ENCODE results near the gene ABCG8.

Gene ABCG8

DNA sequence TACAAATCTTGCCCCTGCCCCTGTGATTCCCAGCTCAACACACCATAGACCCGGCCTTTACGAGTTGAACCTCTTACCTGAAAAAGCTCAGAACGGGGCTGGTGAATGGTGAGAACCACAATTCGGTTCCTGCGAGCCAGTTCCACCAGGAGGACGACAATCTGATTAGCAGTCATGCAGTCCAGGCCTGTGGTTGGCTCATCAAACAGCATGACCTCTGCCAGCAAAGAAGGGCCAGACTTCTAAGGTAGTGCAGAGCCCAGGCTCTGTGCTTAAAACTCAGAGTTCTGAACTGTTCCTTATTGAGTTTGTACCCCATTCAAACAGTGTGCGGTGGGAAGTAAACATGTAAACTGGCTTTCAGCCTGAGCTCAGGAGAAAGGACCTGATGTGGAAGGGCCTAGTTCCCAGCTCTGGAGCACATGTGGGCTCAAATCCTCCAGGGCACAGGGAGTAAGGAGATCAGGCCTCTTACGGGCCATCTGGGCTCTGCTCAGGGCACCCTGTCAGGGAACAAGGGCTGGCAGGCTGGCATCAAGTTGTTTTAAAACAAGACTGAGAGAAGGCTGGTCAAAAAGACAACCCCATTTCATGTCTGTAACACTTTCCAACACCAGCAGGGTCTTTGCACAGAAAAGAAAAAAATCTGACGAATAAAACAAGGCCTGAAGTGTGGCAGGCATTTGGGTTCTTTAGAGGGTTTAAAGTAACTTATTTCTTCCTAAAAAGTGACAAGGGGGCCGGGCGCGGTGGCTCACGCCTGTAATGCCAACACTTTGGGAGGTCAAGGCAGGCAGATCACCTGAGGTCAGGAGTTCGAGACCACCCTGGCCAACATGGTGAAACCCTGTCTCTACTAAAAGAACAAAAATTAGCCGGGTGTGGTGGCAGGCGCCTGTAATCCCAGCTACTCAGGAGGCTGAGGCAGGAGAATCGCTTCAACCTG lies 12.2 kb upstream of the ABCG8 start:
- DNase-seq: no peak

DNA sequence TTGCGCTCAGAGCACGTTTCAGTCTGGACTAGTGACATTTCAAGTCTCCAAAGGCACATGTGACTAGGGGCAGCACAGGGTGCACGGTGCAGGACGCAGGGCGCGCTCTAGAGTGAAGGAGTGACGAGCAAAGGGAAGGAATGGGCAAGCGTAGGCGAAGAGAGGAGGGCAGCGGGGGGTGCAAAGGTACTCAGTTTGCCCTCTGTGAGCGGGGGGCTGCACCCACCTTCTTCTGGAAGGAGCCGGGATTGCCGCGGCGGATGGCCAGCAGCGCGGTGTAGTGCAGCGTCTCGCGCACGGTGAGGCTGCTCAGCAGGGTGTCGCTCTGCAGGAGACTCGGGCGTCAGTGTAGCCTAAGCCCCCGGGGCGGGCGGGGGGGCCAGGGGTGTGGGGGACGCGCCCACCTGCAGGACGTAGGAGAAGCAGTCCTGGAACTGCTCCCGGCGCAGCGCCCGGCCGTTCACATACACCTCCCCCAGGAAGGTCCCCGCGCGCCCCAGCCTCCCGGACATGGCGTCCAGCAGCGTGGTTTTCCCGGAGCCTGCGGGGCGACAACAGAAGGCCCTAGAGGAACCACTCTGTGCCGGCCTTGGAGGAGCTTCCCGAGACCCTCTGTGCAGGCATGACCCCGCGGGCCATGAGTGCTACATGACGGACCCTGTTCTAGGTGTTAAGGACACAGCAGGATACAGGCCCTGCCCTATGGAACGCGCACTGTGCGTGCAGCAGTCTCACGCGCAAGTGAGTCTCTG lies 7.1 kb upstream of the ABCG8 start:
- no peak for DNase-seq

- DNase-seq: no peak
Observed at GRCh38 chr2:43832457-43832856, 6.3 kb upstream of the ABCG8 start.

DNA sequence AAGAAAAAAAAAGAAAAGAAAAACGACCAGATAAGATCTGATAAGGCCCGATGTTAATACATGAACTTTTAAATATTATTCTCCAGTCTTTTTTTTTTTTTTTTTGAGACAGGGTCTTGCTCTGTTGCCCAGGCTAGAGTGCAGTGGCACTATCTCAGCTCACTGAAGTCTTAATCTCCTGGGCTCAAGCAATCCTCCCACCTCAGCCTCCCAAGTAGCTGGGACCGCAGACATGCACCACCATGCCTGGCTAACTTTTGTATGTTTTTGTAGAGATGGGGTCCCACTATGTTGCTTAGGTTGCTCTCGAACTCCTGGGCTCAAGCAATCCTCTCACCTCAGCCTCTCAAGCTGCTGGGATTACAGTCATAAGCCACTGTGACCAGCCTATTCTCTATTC lies 1.7 kb upstream of the ABCG8 start:
- no peak for DNase-seq

- DNase-seq: no peak
Observed at GRCh38 chr2:43837831-43838559, 776 bp upstream of the ABCG8 start.

- no peak for DNase-seq
Observed at GRCh38 chr2:43839776-43840564, 1.2 kb downstream of the ABCG8 start.

GRCh38 chr2:43840965-43841364 lies 2.2 kb downstream of the ABCG8 start:
- DNase-seq: no peak

GRCh38 chr2:43841949-43842865 lies 3.4 kb downstream of the ABCG8 start:
- DNase-seq: no peak

DNA sequence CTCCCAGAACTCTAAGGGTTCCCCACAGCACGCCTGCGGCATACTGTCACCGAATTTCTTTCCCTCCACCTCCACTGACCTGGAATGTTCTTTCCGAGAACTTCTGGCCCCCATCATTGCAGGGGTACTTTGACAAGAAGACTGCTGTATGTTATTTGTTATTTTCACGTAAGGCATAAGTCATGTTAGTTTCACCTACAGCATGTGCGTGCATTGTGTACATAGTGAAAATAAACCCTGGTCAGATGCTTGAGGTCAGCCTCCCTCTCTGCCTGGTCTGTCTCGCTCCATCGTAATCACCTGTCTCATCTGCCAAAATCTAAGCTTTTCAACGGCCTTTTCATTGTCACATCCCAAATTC lies 4.1 kb downstream of the ABCG8 start:
- no peak for DNase-seq

DNA sequence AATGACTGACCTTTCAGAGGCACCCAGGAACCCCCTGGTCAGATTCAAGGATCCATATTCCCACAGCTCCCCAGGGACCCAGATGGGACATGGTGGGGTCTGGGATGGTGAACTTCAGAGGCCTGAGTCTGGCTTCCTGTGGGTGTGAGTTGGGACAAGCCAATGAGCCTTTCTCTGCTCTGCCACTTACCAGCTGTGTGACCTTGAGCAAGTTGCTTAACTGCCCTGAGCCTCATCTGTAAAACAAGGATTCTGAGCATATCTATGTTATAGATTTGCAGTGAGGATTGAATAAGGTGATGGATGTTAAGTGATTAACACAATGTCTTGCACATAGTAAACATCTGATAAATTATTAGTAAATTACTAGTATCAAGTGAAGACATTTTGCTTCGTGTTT lies 6.4 kb downstream of the ABCG8 start:
- no peak for DNase-seq

GRCh38 chr2:43846140-43846793 lies 7.5 kb downstream of the ABCG8 start:
- DNase-seq: no peak

DNA sequence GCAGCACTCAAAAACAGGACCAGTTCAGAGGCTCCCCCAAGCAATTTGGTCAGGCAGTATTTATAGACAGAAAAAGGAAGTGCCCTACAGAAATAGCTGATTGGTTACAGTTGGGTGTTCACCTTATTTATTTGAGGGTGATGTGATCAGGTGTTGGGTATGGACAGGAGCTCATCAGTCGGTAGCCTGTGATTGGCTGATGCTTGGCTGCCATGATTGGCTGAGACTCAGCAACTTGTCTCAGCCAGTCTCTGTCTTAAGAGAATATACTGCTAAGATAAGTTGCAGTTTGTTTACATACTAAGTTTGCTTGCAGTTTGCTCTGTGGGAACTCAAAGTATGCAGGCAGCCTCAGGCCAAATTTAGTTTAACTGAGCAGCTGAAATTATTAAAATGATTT lies 9.4 kb downstream of the ABCG8 start:
- no peak for DNase-seq

GRCh38 chr2:43851011-43851980 lies 12.5 kb downstream of the ABCG8 start:
- no peak for DNase-seq

DNA sequence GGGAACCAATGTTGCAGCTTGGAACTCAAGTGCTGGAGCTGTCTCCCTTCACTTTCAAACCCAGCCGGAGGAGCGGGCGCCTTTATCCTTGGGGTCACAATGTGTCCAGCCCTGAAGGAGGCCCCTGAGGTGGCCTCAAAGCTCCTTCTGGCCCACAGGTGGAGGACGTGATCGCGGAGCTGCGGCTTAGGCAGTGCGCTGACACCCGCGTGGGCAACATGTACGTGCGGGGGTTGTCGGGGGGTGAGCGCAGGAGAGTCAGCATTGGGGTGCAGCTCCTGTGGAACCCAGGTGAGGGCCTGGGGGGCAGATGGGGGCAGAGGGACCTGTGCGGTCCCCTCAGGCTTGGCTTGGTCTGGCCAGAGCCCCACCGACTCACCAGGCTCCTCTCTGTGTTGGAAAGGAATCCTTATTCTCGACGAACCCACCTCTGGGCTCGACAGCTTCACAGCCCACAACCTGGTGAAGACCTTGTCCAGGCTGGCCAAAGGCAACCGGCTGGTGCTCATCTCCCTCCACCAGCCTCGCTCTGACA lies 13.5 kb downstream of the ABCG8 start:
- no peak for DNase-seq

DNA sequence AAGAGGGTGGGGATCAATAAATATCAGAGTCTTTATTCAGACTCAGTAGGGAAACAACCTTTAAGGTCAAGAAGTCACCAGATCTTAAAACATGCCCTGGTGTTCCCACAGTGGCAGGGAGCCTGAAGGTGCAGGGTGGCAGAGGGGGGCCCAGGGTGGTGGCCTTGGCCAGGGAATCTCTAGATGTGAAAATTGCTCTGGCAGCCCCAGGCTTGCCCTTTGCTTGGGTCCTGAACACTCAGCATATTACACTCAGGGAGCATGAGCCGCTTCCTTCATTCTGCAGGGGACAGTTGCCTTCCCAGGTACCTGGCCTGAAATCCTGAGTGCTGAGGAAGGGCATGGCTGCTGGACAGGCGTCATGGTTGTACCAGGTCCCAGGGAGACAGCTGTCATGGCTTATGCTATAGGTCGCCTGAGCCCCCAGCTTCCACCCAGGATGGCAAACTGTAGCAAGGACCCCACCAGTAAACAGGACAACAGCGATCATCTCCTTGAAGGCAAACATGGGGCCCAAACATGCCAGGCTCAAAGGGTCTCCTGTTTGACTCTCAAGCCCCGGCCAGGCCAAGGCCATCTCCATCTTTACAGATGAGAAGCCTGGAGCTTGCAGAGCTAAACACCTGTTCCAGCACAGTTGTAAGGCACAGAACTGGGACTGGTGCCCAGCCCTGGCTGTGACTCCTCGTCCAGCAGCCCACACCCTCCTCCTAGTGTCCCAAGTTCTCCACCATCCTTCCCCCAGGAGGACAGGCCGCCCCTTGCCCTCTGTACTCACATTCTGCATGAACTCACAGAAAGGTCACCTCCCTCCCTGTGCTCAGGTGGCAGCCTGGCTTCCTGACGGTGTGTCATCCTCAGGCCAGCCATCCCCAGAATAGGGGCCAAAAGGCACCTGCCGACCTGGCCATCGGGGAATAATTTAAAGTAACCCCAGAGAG lies 14.6 kb downstream of the ABCG8 start:
- no peak for DNase-seq

- DNase-seq: no peak
Observed at GRCh38 chr2:43854671-43855070, 15.9 kb downstream of the ABCG8 start.

DNA sequence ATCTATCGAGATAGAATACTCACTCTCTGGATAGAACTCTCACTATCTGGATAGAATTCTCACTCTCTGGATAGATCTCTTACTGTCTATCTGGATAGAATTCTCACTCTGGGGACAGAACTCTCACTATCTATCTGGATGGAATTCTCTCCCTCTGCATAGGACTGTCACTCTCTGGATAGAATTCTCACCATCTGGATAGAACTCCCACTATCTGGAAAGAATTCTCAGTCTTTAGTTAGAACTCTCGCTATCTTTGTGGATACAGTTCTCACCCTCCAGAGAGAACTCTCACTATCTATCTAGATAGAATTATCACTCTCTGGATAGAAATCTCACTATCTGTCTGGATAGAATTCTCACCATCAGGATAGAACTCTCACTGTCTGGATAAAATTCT lies 16.5 kb downstream of the ABCG8 start:
- no peak for DNase-seq

DNA sequence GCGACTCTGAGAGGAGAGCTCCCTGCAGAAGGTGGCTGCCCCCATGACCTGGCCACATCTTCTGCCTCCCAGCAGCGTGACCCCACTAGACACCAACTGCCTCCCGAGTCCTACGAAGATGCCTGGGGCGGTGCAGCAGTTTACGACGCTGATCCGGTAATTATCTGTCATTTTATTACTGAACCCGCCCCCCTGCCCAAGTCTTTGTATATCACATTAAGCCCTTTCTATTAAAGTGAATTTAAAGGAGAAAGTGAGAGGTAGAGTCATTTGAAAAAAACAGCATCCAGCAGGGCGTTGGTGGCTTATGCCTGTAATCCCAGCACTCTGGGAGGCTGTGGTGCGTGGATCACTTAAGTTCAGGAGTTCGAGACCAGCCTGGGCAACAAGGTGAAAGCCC lies 33.4 kb downstream of the ABCG8 start:
- DNase-seq: no peak
